Pericardium fibroblast (primary cell): ENCODE measurements around the gene POTEB. TPM values are rescaled to one million over a fixed set of nuclear protein-coding genes. Genes with fewer than 3 reads are reported as not detected.

ENCODE experiments used
- total RNA-seq: library from RNA; depleted of rRNA; stranded (reverse); fragments of >200 nt; gene quantifications from 2 replicates; pipeline ENCODE4 v1.2.3, GENCODE V29; 2015

POTEB gene
- not detected in 2 replicates for total RNA-seq

GRCh38 chr15:21877635-21878034 is at the start of gene POTEB:
POTEB (minus strand) TSS chr15:21877735; CDS start chr15:21877246, 489 bp downstream.

Other genes with a start within 250 kb of the POTEB start
- gene OR4M2, start 202.8 kb upstream of the POTEB start, total RNA-seq: not detected in 2 replicates